ENCODE data around the gene ANKRD31. TPM values are rescaled to one million over a fixed set of nuclear protein-coding genes. Genes with fewer than 3 reads are reported as not detected.
"Not testable (repeated sequence)": the region's sequence is repeated elsewhere in the genome, so short reads cannot be mapped to it uniquely, and the experiment has no call there.

ANKRD31 gene
- total and polyA plus RNA-seq, 4 donors = 0.03 to 0.24 (median 0.14) TPM

DNA sequence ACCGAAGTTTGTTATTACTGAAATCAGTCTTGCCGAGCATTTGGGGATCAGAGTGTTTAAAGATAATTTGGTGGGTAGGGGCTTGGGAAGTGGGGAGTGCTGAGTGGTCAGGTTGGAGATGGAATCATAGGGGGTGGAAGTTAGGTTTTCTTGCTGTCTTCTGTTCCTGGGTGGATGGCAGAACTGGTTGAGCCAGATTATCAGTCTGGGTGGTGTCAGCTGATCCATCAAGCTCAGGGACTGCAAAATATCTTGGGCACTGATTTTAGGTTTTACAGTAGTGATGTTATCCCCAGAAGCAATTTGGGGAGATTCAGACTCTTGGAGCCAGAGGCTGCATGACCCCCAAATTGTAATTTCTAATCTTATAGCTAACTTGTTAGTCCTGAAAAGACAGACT is 5.4 kb upstream of the ANKRD31 start:
- no peaks in the 10 kb centered on the region for H3K36me3 ChIP-seq (ENCODE audit: control insufficient read depth in 1 of 2, insufficient read depth in 2 of 2, low read length in 1 of 2)
- no peak overlapping the region for H3K4me3 ChIP-seq (ENCODE audit: low read length in 2 of 2)
- H3K27ac ChIP-seq (ENCODE audit: low read depth in 1 of 2, low read length in 2 of 2) = no peak overlapping the region
- H3K9me3 ChIP-seq (ENCODE audit: control insufficient read depth, low read length) = no peaks in the 10 kb centered on the region
- no peak for ATAC-seq (ENCODE audit: low FRiP score)
- 55 to 77% methylated on average over 2 of the region's 2 CpGs for WGBS, 2 donors
- DNase-seq = no peak
- intact Hi-C loops (cut with DNase I) = no loop called here
- H3K4me1 ChIP-seq (ENCODE audit: control insufficient read depth in 1 of 2, insufficient read depth in 2 of 2, low read length in 2 of 2) = no peaks in the 10 kb centered on the region
- no peaks in the 10 kb centered on the region for H3K27me3 ChIP-seq (ENCODE audit: control insufficient read depth in 1 of 2, insufficient read depth in 2 of 2, low read length in 1 of 2)

DNA sequence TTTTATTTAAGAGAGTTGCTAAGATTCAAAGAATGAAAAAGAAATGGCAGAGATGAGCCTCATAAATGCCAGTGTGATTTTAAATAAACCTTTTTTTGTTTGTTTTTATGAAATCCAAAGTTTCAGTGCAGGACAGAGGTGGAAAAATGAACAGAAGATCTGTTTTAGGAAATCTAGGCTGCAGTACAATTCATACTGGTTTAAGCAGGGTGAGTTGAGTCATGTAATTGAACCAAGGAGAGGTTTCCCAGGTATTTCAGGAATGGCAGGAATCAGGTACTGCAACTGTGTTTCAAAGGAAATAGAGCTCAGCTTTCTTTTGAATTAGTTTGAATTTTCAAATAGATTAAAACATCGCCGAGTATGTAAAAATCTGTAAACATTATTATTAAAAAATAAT is 3.0 kb upstream of the ANKRD31 start:
- no peaks in the 10 kb centered on the region for H3K27me3 ChIP-seq (ENCODE audit: control insufficient read depth in 1 of 2, insufficient read depth in 2 of 2, low read length in 1 of 2)
- no peak overlapping the region for H3K4me3 ChIP-seq (ENCODE audit: low read length in 2 of 2)
- H3K4me1 ChIP-seq (ENCODE audit: control insufficient read depth in 1 of 2, insufficient read depth in 2 of 2, low read length in 2 of 2) = no peaks in the 10 kb centered on the region
- no peak for DNase-seq
- no peaks in the 10 kb centered on the region for H3K9me3 ChIP-seq (ENCODE audit: control insufficient read depth, low read length)
- no peak overlapping the region for H3K27ac ChIP-seq (ENCODE audit: low read depth in 1 of 2, low read length in 2 of 2)
- H3K36me3 ChIP-seq (ENCODE audit: control insufficient read depth in 1 of 2, insufficient read depth in 2 of 2, low read length in 1 of 2) = no peaks in the 10 kb centered on the region
- intact Hi-C loops (cut with DNase I) = loop anchor here (5.0 to 10.0 kb wide), 4 partner anchors 98 to 443 kb away; partner anchors contain the start of genes GCNT4 (in 1 of the 2) and HMGCR (in 1 of the 2)
- WGBS, 2 donors = 91% methylated on average over 2 of the region's 2 CpGs
- ATAC-seq (ENCODE audit: low FRiP score) = no peak

DNA sequence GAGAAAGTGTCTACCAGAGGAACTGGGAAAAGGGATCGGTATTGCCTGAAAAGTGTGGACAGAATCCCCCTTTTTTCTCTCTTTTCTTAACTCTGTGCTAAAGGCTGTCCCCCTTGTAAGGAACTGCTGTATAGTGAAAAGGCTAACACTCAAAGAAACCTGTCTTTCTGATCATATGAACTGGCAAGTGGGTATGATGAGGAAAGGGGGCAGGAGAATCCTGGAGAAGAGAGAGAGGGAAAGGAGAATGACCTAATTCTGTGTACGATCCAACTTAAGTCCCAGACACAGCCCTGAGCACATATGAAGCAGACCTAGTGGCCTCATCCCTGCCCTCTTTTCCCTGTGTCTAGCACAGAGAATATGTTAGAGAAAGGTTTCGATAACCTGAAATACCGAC is 967 bp downstream of the ANKRD31 start:
- WGBS, 2 donors = 83 to 91% methylated on average over 4 of the region's 4 CpGs
- H3K9me3 ChIP-seq (ENCODE audit: control insufficient read depth, low read length) = no peaks in the 10 kb centered on the region
- H3K27me3 ChIP-seq (ENCODE audit: control insufficient read depth in 1 of 2, insufficient read depth in 2 of 2, low read length in 1 of 2) = no peaks in the 10 kb centered on the region
- intact Hi-C loops (cut with DNase I) = loop anchor here (2.0 to 10.0 kb wide), 6 partner anchors 101 to 447 kb away; partner anchors contain the start of genes GCNT4 (in 2 of the 2) and HMGCR (in 2 of the 2)
- no peaks in the 10 kb centered on the region for H3K36me3 ChIP-seq (ENCODE audit: control insufficient read depth in 1 of 2, insufficient read depth in 2 of 2, low read length in 1 of 2)
- ATAC-seq (ENCODE audit: low FRiP score) = no peak
- DNase-seq = no peak
- H3K27ac ChIP-seq (ENCODE audit: low read depth in 1 of 2, low read length in 2 of 2) = no peak overlapping the region
- H3K4me3 ChIP-seq (ENCODE audit: low read length in 2 of 2) = no peak overlapping the region
- H3K4me1 ChIP-seq (ENCODE audit: control insufficient read depth in 1 of 2, insufficient read depth in 2 of 2, low read length in 2 of 2) = no peaks in the 10 kb centered on the region

DNA sequence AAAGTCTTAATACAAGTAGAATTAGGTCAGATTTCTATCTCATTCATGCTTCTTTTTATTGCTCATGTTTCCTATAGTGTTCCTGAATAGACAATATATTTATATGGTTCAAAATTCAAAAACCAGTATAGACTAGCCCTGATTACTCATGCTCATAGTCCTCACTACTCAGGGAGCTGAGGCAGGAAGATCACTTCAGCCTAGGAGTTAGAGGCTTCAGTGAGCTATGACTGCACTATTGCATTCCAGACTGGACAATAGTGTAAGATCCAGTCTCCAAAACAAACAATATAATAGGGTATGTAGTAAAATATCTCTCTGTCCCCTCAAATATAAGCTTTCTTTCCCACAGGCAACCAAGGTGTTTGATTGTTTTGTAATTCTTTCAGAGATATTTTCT is 2.4 kb downstream of the ANKRD31 start:
- intact Hi-C loops (cut with DNase I) = loop anchor here (10.0 kb wide), 2 partner anchors 179 to 289 kb away; partner anchors contain the start of gene GCNT4 (in 1 of the 2)
- Histone ChIP-seq H3K27me3 (ENCODE audit: control insufficient read depth in 1 of 2, insufficient read depth in 2 of 2, low read length in 1 of 2) (no peaks in the 10 kb centered on the region), H3K27ac (ENCODE audit: low read depth in 1 of 2, low read length in 2 of 2) (no peak overlapping the region), H3K9me3 (ENCODE audit: control insufficient read depth, low read length) (no peaks in the 10 kb centered on the region), H3K4me3 (ENCODE audit: low read length in 2 of 2) (no peak overlapping the region), H3K4me1 (ENCODE audit: control insufficient read depth in 1 of 2, insufficient read depth in 2 of 2, low read length in 2 of 2) (no peaks in the 10 kb centered on the region), H3K36me3 (ENCODE audit: control insufficient read depth in 1 of 2, insufficient read depth in 2 of 2, low read length in 1 of 2) (no peaks in the 10 kb centered on the region)
- no peak for DNase-seq
- ATAC-seq (ENCODE audit: low FRiP score) = no peak

DNA sequence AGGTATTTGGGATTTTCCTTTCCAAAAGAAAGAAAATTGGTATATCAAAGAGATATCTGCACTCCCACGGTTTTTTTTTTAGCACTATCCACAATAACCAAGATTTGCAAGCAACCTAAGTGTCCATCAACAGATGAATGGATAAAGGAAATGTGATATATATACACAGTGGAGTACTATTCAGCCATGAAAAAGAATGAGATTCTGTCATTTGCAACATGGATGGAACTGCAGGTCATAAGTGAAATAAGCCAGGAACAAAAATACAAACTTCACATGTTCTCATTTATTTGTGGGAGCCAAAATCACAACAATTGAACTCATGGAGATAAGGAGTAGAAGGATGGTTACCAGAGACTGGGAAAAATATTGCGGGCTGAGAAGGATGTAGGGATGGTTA is 9.8 kb downstream of the ANKRD31 start:
- Histone ChIP-seq H3K4me3 (ENCODE audit: low read length in 2 of 2) (no peak overlapping the region), H3K4me1 (ENCODE audit: control insufficient read depth in 1 of 2, insufficient read depth in 2 of 2, low read length in 2 of 2) (no peaks in the 10 kb centered on the region), H3K27me3 (ENCODE audit: control insufficient read depth in 1 of 2, insufficient read depth in 2 of 2, low read length in 1 of 2) (no peaks in the 10 kb centered on the region), H3K36me3 (ENCODE audit: control insufficient read depth in 1 of 2, insufficient read depth in 2 of 2, low read length in 1 of 2) (no peaks in the 10 kb centered on the region), H3K9me3 (ENCODE audit: control insufficient read depth, low read length) (no peaks in the 10 kb centered on the region), H3K27ac (ENCODE audit: low read depth in 1 of 2, low read length in 2 of 2) (no peak overlapping the region)
- intact Hi-C loops (cut with DNase I) = no loop called here
- DNase-seq = no peak
- 72 to 73% methylated on average over 2 of the region's 2 CpGs for WGBS, 2 donors
- no peak for ATAC-seq (ENCODE audit: low FRiP score)

DNA sequence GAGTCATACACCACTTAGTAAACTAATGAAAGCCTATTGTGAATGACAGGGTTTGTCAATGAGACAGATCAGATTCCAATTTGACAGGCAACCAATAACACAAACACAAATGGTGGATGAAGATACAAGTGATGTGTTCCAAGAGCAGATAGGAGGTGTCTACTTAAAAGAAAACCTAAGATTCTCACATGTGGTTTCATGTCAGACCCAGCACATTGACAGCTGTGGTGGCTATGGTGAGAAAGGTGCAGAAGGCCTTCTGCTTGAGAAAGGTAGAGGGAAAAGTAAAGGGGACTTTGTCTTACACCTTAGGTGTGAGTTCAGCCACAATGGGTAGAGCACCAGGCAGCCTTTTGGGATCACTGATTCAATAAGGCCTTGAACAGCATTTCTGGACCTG is 11.2 kb downstream of the ANKRD31 start:
- DNase-seq = no peak
- intact Hi-C loops (cut with DNase I) = no loop called here
- no peaks in the 10 kb centered on the region for H3K27me3 ChIP-seq (ENCODE audit: control insufficient read depth in 1 of 2, insufficient read depth in 2 of 2, low read length in 1 of 2)

DNA sequence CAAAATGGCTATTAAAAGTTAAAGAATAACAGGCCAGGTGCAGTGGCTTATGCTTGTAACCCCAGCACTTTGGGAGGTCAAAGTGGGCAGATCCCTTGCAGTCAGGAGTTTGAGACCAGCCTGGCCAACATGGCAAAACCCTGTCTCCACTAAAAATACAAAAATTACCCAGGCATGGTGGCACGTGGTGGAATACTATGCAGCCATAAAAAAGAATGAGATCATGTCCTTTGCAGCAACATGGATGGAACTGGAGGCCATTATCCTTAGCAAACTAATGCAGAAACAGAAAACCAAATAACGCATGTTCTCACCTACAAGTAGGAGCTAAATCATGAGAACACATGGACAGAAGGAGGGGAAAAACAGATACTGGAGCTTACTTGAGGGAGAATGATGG is 15.9 kb downstream of the ANKRD31 start:
- H3K27ac ChIP-seq (ENCODE audit: low read depth in 1 of 2, low read length in 2 of 2); intact Hi-C loops (cut with DNase I); H3K36me3 ChIP-seq (ENCODE audit: control insufficient read depth in 1 of 2, insufficient read depth in 2 of 2, low read length in 1 of 2); DNase-seq; H3K4me3 ChIP-seq (ENCODE audit: low read length in 2 of 2); H3K27me3 ChIP-seq (ENCODE audit: control insufficient read depth in 1 of 2, insufficient read depth in 2 of 2, low read length in 1 of 2); H3K9me3 ChIP-seq (ENCODE audit: control insufficient read depth, low read length); H3K4me1 ChIP-seq (ENCODE audit: control insufficient read depth in 1 of 2, insufficient read depth in 2 of 2, low read length in 2 of 2); ATAC-seq (ENCODE audit: low FRiP score): not testable (repeated sequence)
- 76 to 80% methylated on average over 2 of the region's 2 CpGs for WGBS, 2 donors

More for the DNA sequence above, 11.2 kb downstream of the ANKRD31 start:
- no peak for ATAC-seq (ENCODE audit: low FRiP score)
- Histone ChIP-seq H3K36me3 (ENCODE audit: control insufficient read depth in 1 of 2, insufficient read depth in 2 of 2, low read length in 1 of 2) (no peaks in the 10 kb centered on the region), H3K27ac (ENCODE audit: low read depth in 1 of 2, low read length in 2 of 2) (no peak overlapping the region), H3K9me3 (ENCODE audit: control insufficient read depth, low read length) (no peaks in the 10 kb centered on the region), H3K4me3 (ENCODE audit: low read length in 2 of 2) (no peak overlapping the region), H3K4me1 (ENCODE audit: control insufficient read depth in 1 of 2, insufficient read depth in 2 of 2, low read length in 2 of 2) (no peaks in the 10 kb centered on the region)

DNA sequence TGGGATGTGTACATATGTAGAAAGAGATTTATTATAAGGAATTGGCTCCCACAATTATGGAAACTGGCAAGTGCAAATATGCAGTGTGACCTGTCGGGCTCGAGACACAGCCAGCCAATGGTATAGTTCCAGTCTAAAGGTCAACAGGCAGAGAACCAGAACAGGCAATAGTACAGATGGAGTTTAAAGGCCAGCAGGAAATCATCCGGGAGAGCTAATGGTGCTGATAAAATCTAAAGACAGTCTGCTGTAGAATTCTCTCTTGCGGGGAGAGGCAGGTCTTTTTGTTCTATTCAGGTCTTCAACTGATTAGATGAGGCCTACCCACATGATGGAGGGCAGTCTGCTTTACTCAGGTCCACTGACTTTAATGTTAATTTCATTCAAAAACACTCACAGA is 21.8 kb downstream of the ANKRD31 start:
- WGBS, 2 donors = 78 to 81% methylated on average over 4 of the region's 4 CpGs
- no peak for DNase-seq
- Histone ChIP-seq H3K9me3 (ENCODE audit: control insufficient read depth, low read length) (no peaks in the 10 kb centered on the region), H3K4me1 (ENCODE audit: control insufficient read depth in 1 of 2, insufficient read depth in 2 of 2, low read length in 2 of 2) (no peaks in the 10 kb centered on the region), H3K4me3 (ENCODE audit: low read length in 2 of 2) (no peak overlapping the region), H3K36me3 (ENCODE audit: control insufficient read depth in 1 of 2, insufficient read depth in 2 of 2, low read length in 1 of 2) (no peaks in the 10 kb centered on the region), H3K27me3 (ENCODE audit: control insufficient read depth in 1 of 2, insufficient read depth in 2 of 2, low read length in 1 of 2) (no peaks in the 10 kb centered on the region), H3K27ac (ENCODE audit: low read depth in 1 of 2, low read length in 2 of 2) (no peak overlapping the region)
- intact Hi-C loops (cut with DNase I) = no loop called here
- no peak for ATAC-seq (ENCODE audit: low FRiP score)

DNA sequence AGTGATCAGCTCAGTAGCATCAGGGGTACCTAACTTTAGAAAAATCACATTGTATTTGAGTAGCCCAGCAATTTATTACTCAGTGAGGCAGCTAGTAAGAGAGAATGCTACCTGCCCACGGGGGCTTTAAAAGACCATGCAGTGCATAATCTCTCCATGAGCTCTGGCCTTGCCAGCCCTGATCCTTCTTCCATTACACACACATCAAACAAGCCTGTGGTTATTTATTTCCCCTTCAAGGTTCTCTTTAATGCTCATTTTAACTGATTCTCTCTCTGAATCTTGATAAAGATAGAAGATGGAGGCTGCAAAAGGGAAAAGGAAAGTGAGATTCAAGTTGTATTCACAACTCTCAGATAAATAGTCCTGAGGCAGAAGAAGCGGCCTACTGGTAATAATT is 22.3 kb downstream of the ANKRD31 start:
- Histone ChIP-seq H3K9me3 (ENCODE audit: control insufficient read depth, low read length) (no peaks in the 10 kb centered on the region), H3K4me3 (ENCODE audit: low read length in 2 of 2) (no peak overlapping the region), H3K36me3 (ENCODE audit: control insufficient read depth in 1 of 2, insufficient read depth in 2 of 2, low read length in 1 of 2) (no peaks in the 10 kb centered on the region), H3K27ac (ENCODE audit: low read depth in 1 of 2, low read length in 2 of 2) (no peak overlapping the region), H3K4me1 (ENCODE audit: control insufficient read depth in 1 of 2, insufficient read depth in 2 of 2, low read length in 2 of 2) (no peaks in the 10 kb centered on the region), H3K27me3 (ENCODE audit: control insufficient read depth in 1 of 2, insufficient read depth in 2 of 2, low read length in 1 of 2) (no peaks in the 10 kb centered on the region)
- 80 to 84% methylated on average over 2 of the region's 2 CpGs for WGBS, 2 donors
- intact Hi-C loops (cut with DNase I) = no loop called here
- ATAC-seq (ENCODE audit: low FRiP score) (no peak), DNase-seq (no peak)

Measured in aorta (tissue), 5 donors.